Kidney capillary endothelial cell (primary cell): ENCODE data around the gene ECT2.
"Not testable (repeated sequence)": the region's sequence is repeated elsewhere in the genome, so short reads cannot be mapped to it uniquely, and the experiment has no call there.

Experiments
- DNase-seq: peaks from one replicate; pipeline ENCODE4 v3.0.0-alpha.2; 2018; ENCODE audit warnings: low spot score

Gene ECT2

DNA sequence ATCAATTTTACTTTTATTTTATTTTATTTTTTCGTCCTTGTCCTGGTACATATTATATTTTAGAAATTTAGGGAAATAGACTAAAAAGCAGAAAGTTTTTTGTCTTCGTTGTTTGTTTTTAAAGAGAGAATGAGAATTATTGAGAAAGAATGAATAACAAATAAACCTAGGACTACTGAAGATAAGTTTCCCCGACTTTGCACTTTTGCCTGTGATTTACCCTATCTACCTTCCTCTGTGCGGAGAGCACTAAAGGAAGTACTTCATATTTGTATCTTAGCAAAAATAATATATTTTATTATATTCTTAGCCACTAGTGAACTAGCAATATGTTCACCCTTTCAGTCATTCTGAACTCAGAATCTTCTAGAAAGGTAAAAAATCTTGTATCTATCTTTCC is 60.6 kb downstream of the ECT2 start:
- no peak for DNase-seq

DNA sequence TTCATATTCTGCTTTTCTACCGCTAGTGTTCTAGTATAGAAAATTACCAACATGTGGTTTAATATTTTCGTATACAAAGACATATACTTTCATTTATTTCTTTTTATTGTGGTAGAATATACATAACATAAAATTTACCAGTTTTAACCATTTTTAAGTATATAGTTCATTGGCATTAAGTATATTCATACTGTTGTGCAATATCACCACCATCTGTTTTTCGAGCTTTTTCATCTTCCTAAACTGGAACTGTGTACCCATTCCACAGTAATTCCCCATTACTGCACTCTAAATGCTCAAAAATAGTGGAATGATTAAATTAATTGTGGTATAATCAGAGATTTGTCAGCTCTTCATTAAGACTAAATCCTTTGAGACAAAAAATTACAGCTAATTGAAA is 62.9 kb downstream of the ECT2 start:
- no peak for DNase-seq

DNA sequence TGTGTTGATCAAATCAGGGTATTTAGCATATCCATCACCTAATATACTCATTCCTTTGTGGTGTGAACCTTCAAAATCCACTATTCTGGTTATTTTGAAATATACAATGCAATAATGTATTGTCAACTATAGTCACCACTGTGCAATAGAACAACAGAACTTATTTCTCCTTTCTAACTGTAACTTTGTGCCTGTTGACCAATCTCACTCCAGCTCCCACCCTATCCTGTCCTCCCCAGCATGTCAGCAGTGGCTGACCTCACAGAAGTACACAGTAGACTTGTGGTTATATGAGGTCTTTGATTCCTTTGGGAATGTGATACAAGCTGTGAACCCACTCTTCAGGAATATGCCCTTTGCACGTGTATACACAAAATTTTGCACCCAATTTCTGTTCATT is 64.2 kb downstream of the ECT2 start:
- DNase-seq: no peak

DNA sequence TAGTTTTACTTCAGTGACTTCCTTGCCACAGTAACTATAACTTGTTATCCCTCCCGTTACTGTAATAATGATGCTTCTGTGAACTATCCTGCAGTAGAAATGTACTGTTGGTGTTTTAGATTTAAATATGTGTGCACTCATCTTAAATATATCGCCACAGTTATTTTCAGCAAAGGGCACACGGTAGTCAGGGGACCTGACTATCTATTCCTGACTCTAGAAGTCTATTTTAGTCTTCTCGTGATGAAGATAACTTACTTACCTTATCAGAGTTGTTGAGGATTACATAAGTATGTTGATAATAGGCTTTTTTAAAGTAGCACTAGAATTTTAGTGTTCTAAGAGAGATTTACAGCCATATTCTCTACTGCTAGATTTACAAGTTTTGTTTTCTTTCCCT is 65.3 kb downstream of the ECT2 start:
- DNase-seq: no peak

DNA sequence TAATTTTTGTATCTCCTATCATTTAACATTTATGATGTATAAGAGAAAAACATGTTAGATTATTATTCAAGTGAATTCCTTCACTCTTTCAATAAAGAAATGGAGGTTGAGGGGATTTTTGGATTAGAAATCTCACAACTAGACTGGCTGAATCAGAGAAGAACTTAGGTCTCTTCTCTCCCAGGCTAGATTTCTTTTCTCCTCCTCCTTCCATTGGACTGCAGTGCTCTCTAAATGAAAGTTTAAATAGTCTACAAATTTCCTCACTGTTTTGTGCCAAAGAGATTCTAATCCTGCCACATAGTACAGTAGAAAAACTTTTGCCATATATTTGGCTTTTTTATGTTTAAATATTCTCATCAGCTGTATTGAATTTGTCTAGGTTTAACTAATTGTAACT is 65.8 kb downstream of the ECT2 start:
- no peak for DNase-seq

DNA sequence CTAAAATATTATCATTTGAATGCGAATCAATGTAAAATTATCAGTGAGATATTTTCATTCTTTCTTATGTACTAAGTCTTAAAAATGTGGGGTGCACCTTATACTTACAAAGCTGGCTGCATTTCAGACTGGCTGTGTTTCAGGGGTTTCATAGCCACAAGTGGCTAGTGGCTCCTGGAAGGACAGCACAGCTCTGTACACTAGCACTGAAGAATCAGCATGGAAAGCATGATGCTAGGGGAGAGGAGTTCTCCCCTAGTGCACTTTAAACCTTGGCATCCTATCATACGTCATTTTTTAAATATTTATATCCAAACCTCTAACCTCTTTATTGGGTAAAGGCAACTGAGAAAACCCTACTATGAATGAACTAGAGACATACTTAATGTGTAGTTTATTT is 66.4 kb downstream of the ECT2 start:
- no peak for DNase-seq

DNA sequence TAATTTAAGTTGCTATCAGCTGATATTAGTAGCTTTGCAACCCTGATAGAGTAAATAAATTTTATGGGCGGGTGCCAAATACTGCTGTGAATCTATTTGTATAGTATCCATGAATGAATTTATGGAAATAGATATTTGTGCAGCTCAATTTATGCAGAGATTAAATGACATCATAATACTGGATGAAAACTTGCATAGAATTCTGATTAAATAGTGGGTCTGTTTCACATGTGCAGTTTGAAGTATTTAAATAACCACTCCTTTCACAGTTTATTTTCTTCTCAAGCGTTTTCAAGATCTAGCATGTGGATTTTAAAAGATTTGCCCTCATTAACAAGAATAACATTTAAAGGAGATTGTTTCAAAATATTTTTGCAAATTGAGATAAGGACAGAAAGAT is 70.0 kb downstream of the ECT2 start:
- no peak for DNase-seq

DNA sequence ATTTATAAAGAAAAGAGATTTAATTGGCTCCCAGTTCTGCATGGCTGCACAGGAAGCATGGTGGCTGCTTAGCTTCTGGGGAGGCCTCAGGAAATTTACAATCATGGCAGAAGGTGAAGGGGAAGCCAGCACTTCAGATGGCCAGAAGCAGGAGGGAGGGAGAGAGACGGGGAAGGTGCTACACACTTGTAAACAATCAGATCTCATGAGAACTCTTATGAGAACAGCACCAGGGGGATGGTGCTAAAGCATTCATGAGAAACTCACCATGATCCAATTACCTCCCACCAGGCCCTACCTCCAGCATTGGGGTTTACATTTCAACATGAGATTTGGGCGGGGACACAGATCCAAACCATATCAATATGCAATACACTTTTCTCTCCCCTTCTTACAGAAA is 73.7 kb downstream of the ECT2 start:
- no peak for DNase-seq

DNA sequence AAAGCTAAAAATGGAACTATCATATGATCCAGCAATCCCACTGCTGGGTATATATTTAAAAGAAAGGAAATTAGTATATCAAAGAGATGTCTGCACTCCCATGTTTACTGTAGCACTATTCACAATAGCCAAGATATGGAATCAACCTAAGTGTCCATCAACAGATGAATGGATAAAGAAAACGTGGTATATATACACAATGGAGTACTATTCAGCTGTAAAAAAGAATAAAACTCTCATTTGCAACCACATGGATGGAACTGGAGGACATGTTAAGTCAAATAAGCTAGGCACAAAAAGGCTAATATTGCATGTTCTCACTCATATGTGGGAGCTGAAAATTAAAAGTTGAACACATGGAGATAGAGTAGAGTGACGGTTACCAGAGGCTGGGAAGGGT is 76.7 kb downstream of the ECT2 start:
- not testable (repeated sequence) for DNase-seq

DNA sequence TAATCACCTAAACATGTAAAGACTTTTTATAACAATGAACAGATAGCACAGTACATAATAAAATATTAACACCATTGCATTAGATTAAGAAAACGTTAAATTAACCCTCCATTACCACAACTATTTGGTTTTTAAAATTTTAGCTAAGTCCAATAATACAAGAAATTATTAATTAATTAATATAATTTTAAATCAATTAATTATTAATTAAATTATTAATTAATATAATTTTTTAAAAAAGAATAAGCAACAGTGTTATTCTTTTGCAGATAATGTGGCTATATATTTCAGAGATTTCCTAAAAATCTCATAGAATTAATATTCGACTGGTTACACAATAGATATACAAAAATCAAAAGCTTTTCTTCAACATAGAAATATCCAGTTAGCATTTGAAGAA is 82.5 kb downstream of the ECT2 start:
- DNase-seq: no peak

DNA sequence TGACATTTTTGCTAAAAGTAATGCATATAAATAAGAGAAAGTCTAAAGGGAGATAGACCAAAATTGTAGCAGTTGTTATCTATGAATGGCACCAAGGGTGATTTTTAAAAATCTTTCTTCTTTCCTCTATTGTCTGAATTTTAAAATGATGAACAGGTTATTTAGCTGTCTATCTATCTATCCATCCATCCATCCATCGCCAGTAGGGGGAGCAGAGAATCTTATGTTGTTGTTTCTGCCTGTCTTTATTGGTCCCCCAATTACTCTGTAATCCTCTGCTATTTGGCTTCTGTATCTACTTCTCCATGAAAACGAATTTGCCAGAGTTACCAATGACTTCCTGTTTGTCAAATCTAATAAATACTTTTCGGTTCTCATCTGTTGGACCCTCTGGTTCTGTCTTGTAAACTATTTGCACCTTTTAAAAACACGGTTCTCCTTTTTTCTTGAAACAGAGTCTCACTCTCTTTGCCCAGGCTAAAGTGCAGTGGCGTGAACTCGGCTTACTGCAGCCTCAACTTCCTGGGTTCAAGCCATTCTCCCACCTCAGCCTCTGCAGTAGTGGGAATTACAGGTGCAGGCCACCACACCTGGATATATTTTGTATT is 86.0 kb downstream of the ECT2 start:
- peak; percentile 39 for DNase-seq

DNA sequence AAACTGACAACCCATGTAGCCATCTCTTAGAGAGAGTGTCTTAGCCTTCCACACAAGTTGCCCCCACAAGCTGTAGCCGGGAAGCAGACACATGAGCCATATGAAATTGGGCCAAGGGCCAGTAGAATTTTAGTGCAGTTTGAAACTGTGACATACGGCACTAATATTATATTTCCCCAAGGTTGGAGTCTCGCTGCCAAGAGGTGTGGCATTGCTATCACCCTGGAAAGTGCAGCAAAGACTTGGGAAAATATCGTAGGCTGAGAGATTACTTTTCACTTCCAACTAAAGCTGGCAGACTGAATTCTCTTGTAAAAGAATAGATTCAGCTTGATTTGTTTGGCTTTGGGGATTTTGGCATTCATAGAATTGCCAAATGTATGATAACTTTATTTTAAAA is 89.2 kb downstream of the ECT2 start:
- DNase-seq: no peak

DNA sequence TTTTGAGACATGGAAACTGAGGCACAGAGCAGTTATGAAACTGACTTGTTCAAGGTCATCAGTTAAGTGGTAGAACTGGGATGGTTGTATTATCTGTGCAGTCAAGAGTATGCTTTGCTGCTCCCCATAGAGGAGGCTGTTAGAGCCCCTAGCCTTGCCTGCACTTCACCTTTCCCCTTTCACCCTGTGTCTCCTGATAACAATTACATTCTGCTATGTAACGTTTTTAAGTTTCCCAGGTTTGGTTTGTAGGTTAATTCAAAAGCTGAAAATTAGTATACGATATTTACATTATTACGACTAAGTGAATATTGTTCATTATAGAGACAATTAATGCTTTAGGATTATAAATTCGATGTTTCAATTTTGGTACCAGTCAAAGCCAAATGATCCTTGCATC is 89.9 kb downstream of the ECT2 start:
- DNase-seq: no peak

DNA sequence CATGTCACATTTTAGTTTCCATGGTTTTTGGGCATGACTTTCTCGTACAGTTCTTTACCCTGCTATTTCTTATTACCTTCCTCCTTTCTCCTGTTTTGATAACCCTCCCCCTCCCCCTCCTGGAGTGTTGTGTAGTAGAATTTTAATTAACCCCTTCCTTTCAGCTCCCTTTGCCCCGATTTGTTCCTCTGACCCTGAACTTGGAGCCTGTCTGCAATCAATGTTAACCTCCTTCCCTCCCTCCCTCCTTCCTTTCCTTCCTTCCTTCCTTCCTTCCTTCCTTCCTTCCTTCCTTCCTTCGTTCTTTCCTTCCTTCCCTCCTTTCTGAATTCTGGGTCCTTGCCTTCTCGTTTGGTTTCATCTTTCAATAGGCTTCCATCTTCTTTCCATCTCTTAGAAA is 90.4 kb downstream of the ECT2 start:
- DNase-seq: no peak

DNA sequence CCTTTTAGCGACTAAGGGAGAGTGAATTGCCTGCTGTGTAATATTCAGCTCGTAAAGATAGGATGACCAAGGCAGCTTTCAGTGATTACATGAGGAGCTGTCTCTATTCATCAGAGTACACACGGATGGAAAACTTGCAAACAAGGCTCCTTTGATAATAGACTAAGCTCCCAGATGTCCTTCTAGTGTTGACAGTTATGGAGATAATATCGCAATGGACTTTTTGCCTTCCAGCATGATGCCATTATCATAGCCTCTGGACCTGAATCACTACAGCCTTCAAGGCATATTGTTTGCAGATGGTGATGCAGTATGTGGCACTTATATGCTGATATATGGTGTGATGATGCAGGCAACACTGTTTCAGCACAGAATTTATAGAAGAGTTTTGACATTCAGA is 93.9 kb downstream of the ECT2 start:
- no peak for DNase-seq

DNA sequence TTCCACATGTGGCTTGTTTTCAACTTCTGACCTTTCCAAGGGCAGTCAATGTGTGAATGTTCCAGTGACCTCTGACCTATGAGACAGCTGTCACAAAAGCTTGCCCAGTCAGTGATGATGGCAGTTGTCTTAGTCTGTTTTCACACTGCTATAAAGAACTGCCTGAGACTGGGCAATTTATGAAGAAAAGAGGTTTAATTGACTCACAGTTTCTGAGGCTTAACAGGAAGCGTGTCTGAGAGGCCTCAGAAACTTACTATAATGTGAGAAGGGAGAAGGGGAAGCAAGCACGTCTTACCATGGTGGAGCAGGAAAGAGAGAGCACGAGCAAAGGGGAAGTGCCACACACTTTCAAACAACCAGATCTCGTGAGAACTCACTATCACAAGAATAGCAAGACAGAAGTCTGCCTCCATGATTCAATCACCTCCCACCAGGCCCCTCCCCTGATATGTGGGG is 95.6 kb downstream of the ECT2 start:
- DNase-seq: no peak

DNA sequence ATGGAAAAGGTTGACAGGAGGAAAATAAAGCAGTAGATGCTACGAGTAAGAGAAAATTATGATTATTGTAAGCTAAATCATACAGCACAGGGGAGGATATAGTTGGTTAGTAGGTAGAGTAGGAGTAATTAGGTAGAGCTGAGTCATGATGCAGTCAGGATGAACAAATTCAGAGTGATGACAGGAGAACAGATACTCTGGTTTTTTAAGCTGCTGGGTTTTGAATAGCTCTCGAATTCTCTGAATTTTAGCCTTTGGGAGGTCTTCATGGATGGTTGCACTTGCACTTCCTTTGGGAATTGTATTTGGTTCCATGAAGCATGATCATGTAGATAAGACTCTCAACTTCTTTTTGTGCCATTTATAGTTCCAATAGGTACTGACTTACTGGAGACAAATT is 96.2 kb downstream of the ECT2 start:
- DNase-seq: no peak

DNA sequence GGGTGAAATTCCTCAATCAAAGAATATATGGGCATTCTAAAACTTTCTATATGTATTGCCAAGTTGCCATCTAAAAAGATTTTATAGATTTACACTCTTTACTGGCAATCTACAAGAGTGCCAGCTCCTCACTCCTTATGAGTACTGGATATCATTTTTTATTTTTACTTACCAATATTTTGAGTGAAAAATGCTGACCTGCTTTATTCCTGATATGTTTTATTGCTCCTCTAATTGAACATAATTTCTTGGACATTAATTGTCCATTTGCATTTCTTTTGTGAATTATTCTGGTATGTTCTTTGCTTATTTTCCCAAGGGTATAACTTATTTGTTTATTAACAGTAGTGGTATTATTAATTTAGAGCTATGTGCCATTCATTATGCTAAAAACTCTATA is 96.8 kb downstream of the ECT2 start:
- no peak for DNase-seq

DNA sequence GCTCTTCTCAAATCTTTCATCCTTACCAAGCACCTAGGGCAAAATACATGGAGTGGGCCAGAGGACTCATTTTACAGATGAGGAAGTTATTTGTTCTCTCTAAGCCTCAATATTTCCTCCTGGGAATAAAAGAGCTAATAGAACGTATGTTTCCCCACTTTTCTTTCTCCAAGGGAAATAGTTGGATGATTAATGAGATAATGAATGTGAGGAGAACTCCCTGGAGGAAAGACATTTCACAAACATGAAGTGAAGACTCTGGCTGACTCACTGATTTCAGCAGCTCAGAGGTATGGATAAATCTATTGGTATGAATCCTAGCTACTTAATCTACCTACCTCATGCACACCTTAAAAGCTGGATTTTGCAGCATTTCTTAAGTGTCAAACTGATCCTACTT is 98.4 kb downstream of the ECT2 start:
- no peak for DNase-seq

DNA sequence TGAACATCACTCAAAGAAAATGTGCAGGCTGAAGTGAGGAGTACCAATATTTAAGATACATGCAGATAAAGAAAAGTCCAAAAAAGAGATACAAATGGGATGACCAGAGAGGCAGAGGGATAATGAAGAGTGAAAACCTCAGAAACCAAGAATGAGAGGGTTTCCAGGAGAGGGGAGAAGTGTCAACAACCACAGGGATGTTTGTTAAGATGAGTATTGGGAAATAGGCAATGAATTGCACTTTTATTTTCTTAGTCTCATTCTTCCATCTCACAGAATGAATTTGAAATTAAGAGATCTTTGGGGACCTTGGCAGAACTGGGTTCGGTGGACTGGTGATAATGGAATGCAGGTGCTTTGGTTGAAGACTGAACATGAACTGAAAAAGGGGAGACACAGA is 102.5 kb downstream of the ECT2 start:
- no peak for DNase-seq

DNA sequence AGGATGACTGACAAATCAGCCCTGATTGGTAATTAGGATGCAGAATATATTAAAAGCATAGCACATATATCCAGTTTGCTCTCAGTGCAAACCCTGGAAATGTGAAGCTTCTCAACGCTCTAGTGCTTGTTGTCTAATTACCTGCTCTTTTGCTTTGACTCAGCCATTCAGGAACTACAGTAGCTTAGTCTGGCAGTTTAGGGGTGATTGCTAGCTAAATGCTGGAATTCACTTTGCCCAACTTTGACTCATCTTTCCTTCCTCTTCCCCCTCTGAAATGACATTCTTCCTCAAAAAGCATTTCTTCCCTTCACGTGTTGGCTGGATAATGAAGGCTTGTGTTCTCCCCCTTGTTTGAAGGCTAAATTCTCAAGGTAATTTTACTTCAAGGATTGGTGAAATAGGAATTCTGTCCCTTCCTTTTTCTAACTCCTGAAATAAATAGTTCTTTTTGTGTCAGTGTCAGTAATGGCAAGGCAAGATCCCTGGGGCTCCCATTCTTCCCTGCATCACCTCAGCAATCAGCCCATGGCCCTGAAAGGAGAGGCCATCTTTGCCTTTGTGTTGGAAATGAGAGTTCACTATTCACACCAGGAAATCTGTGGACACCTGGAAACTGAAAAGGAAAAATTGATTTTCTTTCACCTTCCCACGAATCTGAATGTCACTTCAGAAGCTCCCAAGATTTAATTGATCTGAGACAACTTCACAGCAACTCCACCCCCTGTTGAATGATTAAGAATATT is 103.6 kb downstream of the ECT2 start:
- peak; percentile 22 for DNase-seq

DNA sequence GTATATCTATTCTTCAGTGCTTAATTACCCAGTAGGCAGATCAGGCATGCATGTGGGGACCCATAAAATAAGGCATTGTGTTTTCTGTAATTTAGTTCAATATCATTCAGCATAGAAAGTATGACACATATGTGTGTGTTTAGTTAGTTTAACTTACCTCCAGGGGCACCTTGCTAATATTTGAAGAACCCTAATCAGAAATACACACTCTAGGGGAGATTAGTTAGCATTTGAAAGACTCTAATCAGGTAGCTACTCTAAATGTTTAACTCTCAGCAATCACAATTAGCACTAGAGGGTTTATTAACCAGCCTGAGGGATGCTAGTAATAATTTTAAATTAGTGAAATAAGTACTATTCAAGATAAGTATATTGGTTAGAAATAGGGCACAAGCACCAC is 104.5 kb downstream of the ECT2 start:
- DNase-seq: no peak

DNA sequence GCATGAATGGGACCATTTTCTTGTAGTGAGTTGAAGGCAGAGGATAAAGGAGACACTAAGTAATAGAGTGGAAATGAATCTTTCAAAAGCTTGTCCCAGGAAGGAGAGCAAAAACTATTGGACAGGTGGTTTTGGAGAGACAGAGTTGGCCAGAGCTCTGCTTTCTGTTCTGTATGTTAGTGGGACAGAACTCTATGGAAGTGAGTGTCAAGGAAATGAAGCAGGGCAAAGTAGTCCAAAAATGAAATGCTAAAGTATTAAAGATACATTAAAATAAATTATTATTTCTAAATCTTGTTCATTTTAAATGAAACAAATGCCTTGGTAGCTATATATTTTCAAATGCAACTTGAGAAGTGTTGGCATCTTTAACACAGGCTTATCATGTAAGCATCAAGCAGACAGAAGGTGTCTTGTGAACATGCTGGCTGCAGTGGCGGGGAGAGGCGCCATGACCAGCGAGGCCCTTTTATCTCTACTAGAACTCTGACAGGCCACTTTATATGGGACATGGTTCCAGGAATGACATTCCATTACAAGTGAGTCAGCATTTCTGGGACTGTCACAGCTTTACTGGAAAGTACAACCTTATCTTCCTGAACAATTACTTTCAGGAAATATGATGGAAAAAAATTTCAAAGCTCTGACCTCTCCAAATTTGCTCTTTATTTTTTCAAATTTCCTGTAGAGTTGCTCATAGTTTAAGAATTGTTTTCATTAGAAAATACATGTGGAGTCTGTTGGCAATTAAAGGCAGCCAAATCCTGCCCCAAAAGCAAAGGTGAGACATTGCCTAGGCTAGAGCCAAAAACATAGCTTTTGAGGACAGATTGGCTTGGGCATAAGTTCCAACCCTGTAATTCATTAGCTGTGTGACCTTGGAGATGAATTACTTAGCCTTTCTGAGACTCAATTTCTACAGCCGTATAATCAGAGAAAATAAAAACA is 106.5 kb downstream of the ECT2 start:
- peak; percentile 89 for DNase-seq
